ENCODE results near the gene C1orf167.

C1orf167 gene

GRCh38 chr1:11804666-11805421 lies 42.9 kb downstream of the C1orf167 start:
- TF ChIP-seq, protein P1, sequence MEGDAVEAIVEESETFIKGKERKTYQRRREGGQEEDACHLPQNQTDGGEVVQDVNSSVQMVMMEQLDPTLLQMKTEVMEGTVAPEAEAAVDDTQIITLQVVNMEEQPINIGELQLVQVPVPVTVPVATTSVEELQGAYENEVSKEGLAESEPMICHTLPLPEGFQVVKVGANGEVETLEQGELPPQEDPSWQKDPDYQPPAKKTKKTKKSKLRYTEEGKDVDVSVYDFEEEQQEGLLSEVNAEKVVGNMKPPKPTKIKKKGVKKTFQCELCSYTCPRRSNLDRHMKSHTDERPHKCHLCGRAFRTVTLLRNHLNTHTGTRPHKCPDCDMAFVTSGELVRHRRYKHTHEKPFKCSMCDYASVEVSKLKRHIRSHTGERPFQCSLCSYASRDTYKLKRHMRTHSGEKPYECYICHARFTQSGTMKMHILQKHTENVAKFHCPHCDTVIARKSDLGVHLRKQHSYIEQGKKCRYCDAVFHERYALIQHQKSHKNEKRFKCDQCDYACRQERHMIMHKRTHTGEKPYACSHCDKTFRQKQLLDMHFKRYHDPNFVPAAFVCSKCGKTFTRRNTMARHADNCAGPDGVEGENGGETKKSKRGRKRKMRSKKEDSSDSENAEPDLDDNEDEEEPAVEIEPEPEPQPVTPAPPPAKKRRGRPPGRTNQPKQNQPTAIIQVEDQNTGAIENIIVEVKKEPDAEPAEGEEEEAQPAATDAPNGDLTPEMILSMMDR (conservative IDR thresholded peaks at IDR 0.05): no peak
- peak overlapping the region; percentile 80 for H3K27ac ChIP-seq

DNA sequence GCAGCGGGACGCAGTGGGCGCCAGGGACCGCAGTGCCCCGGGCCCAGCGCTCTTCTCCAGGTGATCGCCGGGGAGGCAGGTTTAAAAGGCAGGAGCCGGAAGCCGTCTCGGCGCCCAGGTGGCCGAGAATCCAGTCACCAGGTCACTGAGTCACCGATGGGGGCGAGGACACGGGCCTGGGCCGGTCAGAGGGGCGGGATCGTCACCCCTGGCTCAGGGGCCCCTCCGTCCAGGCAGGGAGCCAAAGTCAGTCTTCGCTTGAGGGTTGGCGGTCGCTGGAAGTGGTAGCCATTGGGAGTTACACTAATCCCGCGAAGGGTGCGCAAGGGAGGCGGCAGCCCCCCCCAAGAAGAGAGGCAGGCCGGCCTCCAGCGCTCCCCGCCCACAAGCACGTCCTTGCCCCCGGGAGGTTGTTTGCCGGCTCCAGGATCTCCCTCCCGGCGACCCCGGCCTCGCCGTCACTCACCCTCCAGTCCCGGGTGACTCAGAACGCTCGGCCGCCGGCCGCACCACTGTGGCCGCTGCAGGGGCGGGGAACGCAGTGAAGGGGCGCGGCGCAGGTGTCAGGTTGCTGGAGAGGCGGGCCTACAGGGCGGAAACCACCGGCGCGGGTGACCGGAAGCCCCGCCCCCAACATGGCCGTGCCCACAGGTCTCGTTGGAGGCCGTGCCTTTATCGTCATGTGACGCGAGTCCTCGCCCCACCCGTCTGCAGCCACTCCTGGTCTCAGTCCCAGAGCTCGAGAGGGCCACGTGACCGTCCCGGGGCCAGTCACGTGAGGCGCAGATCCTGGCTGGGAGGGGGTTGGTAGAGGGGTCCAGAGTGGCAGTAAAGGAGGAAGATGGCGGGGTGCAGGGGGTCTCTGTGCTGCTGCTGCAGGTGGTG lies 43.7 kb downstream of the C1orf167 start, which contains the start of the genes CLCN6 and MTHFR:
TSS of gene CLCN6 (plus strand) at position 770 of the 885 bp plus-strand sequence. CDS start at position 842, 72 bp downstream.
TSS of gene MTHFR (minus strand) at position 543 of the 885 bp plus-strand sequence. CDS start 2,848 bp downstream, outside the sequence.
- no peak for TF ChIP-seq ZFX (IDR thresholded peaks at IDR 0.05)
- TF ChIP-seq, protein P1 (conservative IDR thresholded peaks at IDR 0.05): no peak
- peak within 1 kb of the TSS; percentile 80 for H3K27ac ChIP-seq

GRCh38 chr1:11806307-11806936 lies 44.4 kb downstream of the C1orf167 start:
- TF ChIP-seq, protein P1 (conservative IDR thresholded peaks at IDR 0.05): no peak
- TF ChIP-seq ZFX (IDR thresholded peaks at IDR 0.05): no peak
- H3K27ac ChIP-seq: peak overlapping the region; percentile 80

GRCh38 chr1:11807133-11807532 lies 45.1 kb downstream of the C1orf167 start:
- H3K27ac ChIP-seq: peak overlapping the region; percentile 80; the same call in 1 of the 2 replicates

GRCh38 chr1:11813021-11813420 lies 51.0 kb downstream of the C1orf167 start:
- H3K27ac ChIP-seq: no peak overlapping the region
- TF ChIP-seq, protein P1 (conservative IDR thresholded peaks at IDR 0.05): no peak

More at GRCh38 chr1:11807133-11807532, 45.1 kb downstream of the C1orf167 start:
- TF ChIP-seq, protein P1 (conservative IDR thresholded peaks at IDR 0.05): no peak
- no peak for TF ChIP-seq ZFX (IDR thresholded peaks at IDR 0.05)

GRCh38 chr1:11817192-11817591 lies 55.2 kb downstream of the C1orf167 start:
- TF ChIP-seq, protein P1 (conservative IDR thresholded peaks at IDR 0.05): no peak
- TF ChIP-seq ZFX (IDR thresholded peaks at IDR 0.05): no peak
- no peak overlapping the region for H3K27ac ChIP-seq
